H1 (cell line): ENCODE measurements around the gene SYPL1. TPM values are rescaled to one million over a fixed set of nuclear protein-coding genes. Genes with fewer than 3 reads are reported as not detected.

Experiments used
- CTCF ChIA-PET: fragments of 300-600 bp; sonication (Branson Sonifier 250); formaldehyde crosslinking; loops from one replicate; lab custom pipeline; 2021; ENCODE audit not compliant: partially characterized antibody; lab: Charles Lee
- POLR2A ChIA-PET: fragments of 300-600 bp; sonication (Branson Sonifier 250); formaldehyde crosslinking; loops from one replicate; lab custom pipeline; 2021; ENCODE audit warnings: inconsistent platforms; ENCODE audit not compliant: partially characterized antibody; lab: Charles Lee
- DNase-seq, 2 experiments: peaks; one replicate each; pipeline versions ENCODE4 v3.0.0 to v3.0.0-alpha.2; 2010 to 2022; ENCODE audit warnings: low spot score in 2 of 2, low read depth in 1 of 2, mixed read lengths in 1 of 2
- FAIRE-seq: peaks from 2 replicates; lab custom pipeline; 2011; peaks lifted over from hg19 to GRCh38; lab: Jason Lieb, UNC
- H2AFZ ChIP-seq: 2 replicates; pipeline ENCODE4 v1.8.1; 2012; ENCODE audit warnings: low read length, inconsistent platforms
- H2AK5ac ChIP-seq: 2 replicates; pipeline ENCODE4 v1.6.1; 2013; ENCODE audit warnings: low read depth, low read length
- H2BK120ac ChIP-seq: replicated peaks from 2 replicates; pipeline ENCODE3; 2013; ENCODE audit warnings: low read depth, low read length, inconsistent platforms
- H2BK12ac ChIP-seq: 2 replicates; pipeline ENCODE4 v1.6.1; 2013; ENCODE audit warnings: low read depth, low read length
- H2BK15ac ChIP-seq: 2 replicates; pipeline ENCODE4 v1.6.1; 2013; ENCODE audit warnings: low read length
- H2BK20ac ChIP-seq: 2 replicates; pipeline ENCODE4 v1.6.1; 2013; ENCODE audit warnings: low read length
- H2BK5ac ChIP-seq: 2 replicates; pipeline ENCODE4 v1.6.1; 2013; ENCODE audit warnings: low read depth, low read length
- H3K14ac ChIP-seq: 2 replicates; pipeline ENCODE4 v1.6.1; 2013; ENCODE audit warnings: inconsistent platforms; ENCODE audit not compliant: insufficient read length
- H3K18ac ChIP-seq: 2 replicates; pipeline ENCODE4 v1.6.1; 2013; ENCODE audit warnings: low read length; ENCODE audit errors: extremely low read depth
- H3K23ac ChIP-seq: 2 replicates; pipeline ENCODE4 v1.6.1; 2013; ENCODE audit warnings: inconsistent platforms; ENCODE audit not compliant: insufficient read length
- H3K23me2 ChIP-seq: 2 replicates; pipeline ENCODE4 v1.6.1; 2013; ENCODE audit warnings: low read depth, low read length
- H3K27ac ChIP-seq: 2 replicates; pipeline ENCODE4 v1.6.1; 2011; ENCODE audit warnings: low read depth, low read length, inconsistent platforms
- H3K27me3 ChIP-seq, 4 experiments: replicated peaks in 1 of 4; 1 replicate in 1 of 4; 2 replicates in 3 of 4; pipeline versions ENCODE4 v1.6.1 to v1.8.1; 2011 to 2013; ENCODE audit warnings: low read length in 3 of 4, mild to moderate bottlenecking in 3 of 4, inconsistent platforms in 2 of 4, mixed read lengths in 2 of 4, moderate library complexity in 1 of 4; ENCODE audit not compliant: control insufficient read depth in 3 of 4, insufficient read depth in 3 of 4; ENCODE audit errors: extremely low read depth in 1 of 4
- H3K36me3 ChIP-seq, 4 experiments: 2 replicates each; pipeline versions ENCODE4 v1.6.1 to v1.8.1; 2011 to 2013; ENCODE audit warnings: mild to moderate bottlenecking in 4 of 4, low read length in 3 of 4, moderate library complexity in 2 of 4, control low read depth in 1 of 4, inconsistent platforms in 1 of 4; ENCODE audit not compliant: insufficient read depth in 4 of 4, control insufficient read depth in 2 of 4
- H3K4ac ChIP-seq: replicated peaks from 2 replicates; pipeline ENCODE3; 2013; ENCODE audit warnings: low read length, low read depth, mixed read lengths, inconsistent platforms; ENCODE audit not compliant: insufficient read length
- H3K4me1 ChIP-seq, 4 experiments: replicated peaks in 1 of 4; 1 replicate in 1 of 4; 2 replicates in 3 of 4; pipeline versions ENCODE4 v1.6.1 to v1.8.1; 2011 to 2013; ENCODE audit warnings: low read length in 3 of 4, inconsistent platforms in 2 of 4, mixed read lengths in 1 of 4; ENCODE audit not compliant: insufficient read depth in 4 of 4, control insufficient read depth in 3 of 4
- H3K4me2 ChIP-seq, 2 experiments: 2 replicates each; pipeline versions ENCODE4 v1.6.1 to v1.8.1; 2011 to 2013; ENCODE audit warnings: low read depth in 2 of 2, low read length in 2 of 2, control low read depth in 1 of 2, inconsistent platforms in 1 of 2, mild to moderate bottlenecking in 1 of 2; ENCODE audit not compliant: insufficient read depth in 1 of 2
- H3K4me3 ChIP-seq, 4 experiments: fragments of 200-600, 300-600 bp in 1 of 4; sonication (generic), shearing (Covaris generic), sonication (Bioruptor Twin) in 1 of 4; 2 replicates each; pipeline versions ENCODE4 v1.5.1 to v1.8.1; 2011 to 2016; ENCODE audit warnings: low read length in 4 of 4, low read depth in 3 of 4, control low read depth in 2 of 4, inconsistent platforms in 2 of 4, mild to moderate bottlenecking in 2 of 4, mixed read lengths in 1 of 4, moderate library complexity in 1 of 4; ENCODE audit not compliant: insufficient read depth in 2 of 4; ENCODE audit errors: extremely low read depth in 1 of 4
- H3K56ac ChIP-seq: replicated peaks from 2 replicates; pipeline ENCODE3; 2013; ENCODE audit warnings: low read depth, mild to moderate bottlenecking, mixed read lengths, low read length, inconsistent platforms; ENCODE audit not compliant: insufficient read length
- H3K79me1 ChIP-seq: 2 replicates; pipeline ENCODE4 v1.6.1; 2013; ENCODE audit warnings: low read depth, low read length, control low read depth
- H3K79me2 ChIP-seq, 2 experiments: 2 replicates each; pipeline versions ENCODE4 v1.6.1 to v1.8.1; 2012 to 2013; ENCODE audit warnings: low read length in 2 of 2, mild to moderate bottlenecking in 2 of 2, inconsistent platforms in 1 of 2; ENCODE audit not compliant: insufficient read depth in 2 of 2, control insufficient read depth in 1 of 2
- H3K9ac ChIP-seq, 4 experiments: replicated peaks in 1 of 4; 1 replicate in 1 of 4; 2 replicates in 3 of 4; pipeline versions ENCODE4 v1.6.1 to v1.8.1; 2011 to 2013; ENCODE audit warnings: low read depth in 3 of 4, low read length in 3 of 4, control low read depth in 2 of 4, mild to moderate bottlenecking in 2 of 4, moderate library complexity in 2 of 4, inconsistent platforms in 1 of 4; ENCODE audit errors: extremely low read depth in 1 of 4
- H3K9me3 ChIP-seq, 2 experiments: 2 replicates each; pipeline versions ENCODE4 v1.6.1 to v1.8.1; 2012 to 2013; ENCODE audit warnings: mild to moderate bottlenecking in 2 of 2, moderate library complexity in 2 of 2, control low read depth in 1 of 2, inconsistent platforms in 1 of 2, low read depth in 1 of 2, low read length in 1 of 2, mixed read lengths in 1 of 2; ENCODE audit not compliant: insufficient read depth in 2 of 2
- H4K20me1 ChIP-seq, 2 experiments: replicated peaks in 1 of 2; 2 replicates each; pipeline versions ENCODE3 to v1.8.1; 2011 to 2013; ENCODE audit warnings: inconsistent platforms in 2 of 2, low read length in 2 of 2, mild to moderate bottlenecking in 1 of 2; ENCODE audit not compliant: insufficient read depth in 2 of 2, control insufficient read depth in 1 of 2
- H4K5ac ChIP-seq: 2 replicates; pipeline ENCODE4 v1.6.1; 2013; ENCODE audit warnings: low read length, low read depth, mixed read lengths, inconsistent platforms; ENCODE audit not compliant: insufficient read length
- H4K8ac ChIP-seq: 2 replicates; pipeline ENCODE4 v1.8.0; 2013; ENCODE audit warnings: mild to moderate bottlenecking, moderate library complexity, low read length, inconsistent platforms; ENCODE audit not compliant: insufficient read depth; ENCODE audit errors: extremely low read depth
- H4K91ac ChIP-seq: replicated peaks from 2 replicates; pipeline ENCODE3; 2013; ENCODE audit warnings: low read length, mixed read lengths, inconsistent platforms; ENCODE audit not compliant: insufficient read length
- CREB1 ChIP-seq: IDR thresholded peaks from 2 replicates; pipeline ENCODE4 v1.6.1; 2012; ENCODE audit warnings: inconsistent platforms
- EGR1 ChIP-seq: IDR thresholded peaks from 2 replicates; pipeline ENCODE4 v1.6.1; 2011; ENCODE audit warnings: low read depth, low read length, borderline replicate concordance
- GABPA ChIP-seq: IDR thresholded peaks from 2 replicates; pipeline ENCODE4 v1.6.1; 2011; ENCODE audit warnings: mild to moderate bottlenecking, low read length, moderate library complexity, borderline replicate concordance; ENCODE audit not compliant: insufficient read depth
- JUND ChIP-seq: IDR thresholded peaks from 2 replicates; pipeline ENCODE4 v1.6.1; 2011; ENCODE audit warnings: mild to moderate bottlenecking, improper control_type of control experiment, low read length
- PHF8 ChIP-seq: fragments of 200-600 bp; sonication (generic); conservative IDR thresholded peaks from 2 replicates; pipeline ENCODE4 v1.7.1; 2012; ENCODE audit warnings: low read depth, mild to moderate bottlenecking, inconsistent platforms, low read length, moderate library complexity
- POLR2A ChIP-seq, 2 experiments: IDR thresholded peaks; 1 replicate in 1 of 2; 2 replicates in 1 of 2; pipeline ENCODE4 v1.6.1; 2011; ENCODE audit warnings: low read depth in 2 of 2, low read length in 2 of 2, mild to moderate bottlenecking in 2 of 2; ENCODE audit errors: control extremely low read depth in 1 of 2
- RBBP5 ChIP-seq: IDR thresholded peaks from 2 replicates; pipeline ENCODE4 v1.7.1; 2012; ENCODE audit warnings: low read depth, mild to moderate bottlenecking, inconsistent platforms, low read length, moderate library complexity, borderline replicate concordance
- SIN3A ChIP-seq, 2 experiments: IDR thresholded peaks in 1 of 2; conservative IDR thresholded peaks in 1 of 2; 2 replicates each; pipeline ENCODE4 v1.6.1; 2011 to 2012; ENCODE audit warnings: low read length in 2 of 2, improper control_type of control experiment in 1 of 2, low read depth in 1 of 2, mild to moderate bottlenecking in 1 of 2
- SRF ChIP-seq: IDR thresholded peaks from 2 replicates; pipeline ENCODE4 v1.6.1; 2011; ENCODE audit warnings: mild to moderate bottlenecking, low read depth, low read length, moderate library complexity
- TCF12 ChIP-seq: IDR thresholded peaks from 2 replicates; pipeline ENCODE4 v1.6.1; 2011; ENCODE audit warnings: low read depth, mild to moderate bottlenecking, low read length
- WGBS, 2 experiments: shearing (Covaris generic) in 1 of 2; methylation state at CpG; one replicate each; pipeline versions ENCODE4 v1.1.6 to v1.1.7; 2013 to 2015; ENCODE audit warnings: low lambda C conversion rate in 2 of 2, mixed read lengths in 2 of 2, inconsistent platforms in 1 of 2, low coverage in 1 of 2, missing lambda C conversion rate in 1 of 2; ENCODE audit not compliant: insufficient replicate concordance in 2 of 2, insufficient coverage in 1 of 2, insufficient read length in 1 of 2; ENCODE audit errors: extremely low coverage in 1 of 2, missing lambda C conversion rate in 1 of 2; 5-methylcytosine and 5-hydroxymethylcytosine counted together
- polyA plus RNA-seq, 7 experiments: library from polyadenylated mRNA; depleted of rRNA in 3 of 7; stranded (reverse) in 5 of 7; unstranded in 2 of 7; fragments of >200 nt in 5 of 7; fragments of 200-250 nt in 2 of 7; gene quantifications; 1 replicate in 5 of 7; 2 replicates in 1 of 7; 4 replicates in 1 of 7; pipeline versions ENCODE4 v1.2.1 to v1.2.3, GENCODE V29; 2011 to 2013; ENCODE audit warnings: missing spikeins in 2 of 7, mixed read lengths in 2 of 7
- total RNA-seq: library from RNA; stranded (reverse); fragmentation: NEBNext Ultra II Directional; extraction: Animal tissue kit (Norgen Biotek cat#: 25700); gene quantifications from 2 replicates; pipeline ENCODE4 v1.2.1, GENCODE V29; 2021
- TF ChIP-seq, protein P1 (sequence below): IDR thresholded peaks from 2 replicates; pipeline ENCODE4 v1.6.1; 2011; ENCODE audit warnings: low read depth, mild to moderate bottlenecking, low read length; ENCODE audit not compliant: insufficient read depth
- TF ChIP-seq, protein P2 (sequence below): IDR thresholded peaks from 2 replicates; pipeline ENCODE4 v1.6.1; 2012; ENCODE audit warnings: inconsistent platforms

Gene SYPL1
- total and polyA plus RNA-seq, 2 of the 8 experiments (the other 6 are each of a cell fraction or from before 2014, with no cell fraction given) = 44.9 to 57.7 TPM

DNA sequence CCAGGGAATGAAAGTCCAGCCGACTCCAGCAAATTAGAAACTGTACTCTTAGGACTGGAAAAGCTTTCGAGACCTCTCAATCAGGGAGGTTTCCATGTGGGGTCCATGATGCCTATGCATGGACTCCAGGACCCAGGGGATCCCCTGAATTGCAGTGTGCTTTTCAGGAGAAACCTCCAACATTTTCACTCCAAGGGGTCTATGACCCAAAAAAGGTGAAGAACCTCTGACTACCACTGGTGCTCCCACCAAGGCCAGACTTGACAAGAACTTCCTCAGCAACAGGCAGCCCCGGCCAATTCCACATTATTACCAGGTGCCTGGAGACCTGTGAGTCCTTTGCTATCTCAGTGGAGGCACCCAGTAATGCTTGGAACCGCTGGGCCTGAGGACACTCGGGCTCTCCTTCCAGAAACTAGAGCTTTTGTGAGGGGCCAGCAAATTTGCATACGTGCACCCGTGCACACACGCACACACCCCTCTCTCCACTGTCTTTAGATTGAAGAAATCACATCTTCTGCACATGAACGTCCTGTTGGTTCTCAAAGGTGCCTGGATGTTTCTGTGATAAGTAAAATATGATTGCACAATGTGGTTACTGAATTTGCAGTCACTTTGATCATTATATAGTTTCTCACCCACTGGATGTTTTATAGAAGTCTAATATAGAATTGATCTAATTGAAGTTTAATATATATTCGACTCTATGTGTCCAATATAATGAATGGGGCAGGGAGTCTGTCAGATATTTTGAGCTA is 54.7 kb downstream of the SYPL1 start:
- Histone ChIP-seq H3K4ac (no peak overlapping the region), H3K4me2 (no peak overlapping the region), H3K79me2 (no peaks in the 10 kb centered on the region), H2BK20ac (no peak overlapping the region), H3K9me3 (peaks cover 4 to 5% of the 10 kb centered on the region in 2 experiments; a peak in 2 of 4 replicates), H3K14ac (no peak overlapping the region), H4K5ac (no peak overlapping the region), H2AFZ (peak overlapping the region; percentile 86; the same call in 1 of the 2 replicates), H3K23ac (no peak overlapping the region), H3K56ac (no peak overlapping the region), H3K4me3 (no peak overlapping the region), H3K27ac (no peak overlapping the region), H2BK5ac (no peak overlapping the region), H3K4me1 (peaks cover 0 to 5% (median 2%) of the 10 kb centered on the region in 4 experiments; a peak in 3 of 7 replicates), H3K27me3 (no peaks in the 10 kb centered on the region), H3K79me1 (no peaks in the 10 kb centered on the region), H3K9ac (no peak overlapping the region), H3K18ac (no peak overlapping the region), H3K36me3 (no peaks in the 10 kb centered on the region), H4K8ac (no peak overlapping the region; the same call in 1 of the 2 replicates), H2BK15ac (no peak overlapping the region), H2BK12ac (no peak overlapping the region), H3K23me2 (no peaks in the 10 kb centered on the region), H2AK5ac (no peak overlapping the region), H2BK120ac (no peak overlapping the region), H4K91ac (no peak overlapping the region), H4K20me1 (no peaks in the 10 kb centered on the region)
- FAIRE-seq = no peak
- ChIA-PET CTCF (interaction anchor here (0.6 to 13.0 kb wide), 26 partner anchors 13 to 1132 kb away, joined by 3 to 154 read pairs (median 5); no protein-coding TSS in a partner anchor), POLR2A (interaction anchor here (0.6 kb wide), 1 partner anchor 752 kb away, joined by 3 read pairs; no protein-coding TSS in a partner anchor)
- no peak for DNase-seq
- WGBS, 2 experiments = 79% methylated on average over 10 of the region's 10 CpGs; no CpG with 5 or more reads in 1 of the 2 experiments
- TF ChIP-seq CREB1 (no peak), SRF (no peak), PHF8 (no peak), POLR2A (IDR thresholded peaks at IDR 0.05; ENCODE audit: control extremely low read depth in 1 of 2, low read depth in 2 of 2, low read length in 2 of 2) (no peak), JUND (no peak), TCF12 (no peak), GABPA (no peak), EGR1 (no peak), SIN3A (conservative IDR thresholded peaks at IDR 0.05 in 1 of 2, IDR thresholded peaks at IDR 0.05 in 1 of 2; ENCODE audit: low read depth in 1 of 2, low read length in 2 of 2) (no peak), RBBP5 (no peak)
- TF ChIP-seq, protein P1, sequence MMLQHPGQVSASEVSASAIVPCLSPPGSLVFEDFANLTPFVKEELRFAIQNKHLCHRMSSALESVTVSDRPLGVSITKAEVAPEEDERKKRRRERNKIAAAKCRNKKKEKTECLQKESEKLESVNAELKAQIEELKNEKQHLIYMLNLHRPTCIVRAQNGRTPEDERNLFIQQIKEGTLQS = no peak
- TF ChIP-seq, protein P2, sequence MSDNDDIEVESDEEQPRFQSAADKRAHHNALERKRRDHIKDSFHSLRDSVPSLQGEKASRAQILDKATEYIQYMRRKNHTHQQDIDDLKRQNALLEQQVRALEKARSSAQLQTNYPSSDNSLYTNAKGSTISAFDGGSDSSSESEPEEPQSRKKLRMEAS = no peak
